ENCODE results near the gene DSCAML1. TPM values are rescaled to one million over a fixed set of nuclear protein-coding genes. Genes with fewer than 3 reads are reported as not detected.

Gene DSCAML1
- total RNA-seq, 1 experiment from 2014 or later, result 0.90 TPM

GRCh38 chr11:117642396-117642795 is 154.6 kb downstream of the DSCAML1 start:
- H3K4me1 Mint-ChIP-seq, result peaks cover 10% of the 10 kb centered on the region
- ChIA-PET CTCF (no interaction called here), POLR2A (no interaction called here)
- no peaks in the 10 kb centered on the region for H3K36me3 Mint-ChIP-seq
- H3K4me3 Mint-ChIP-seq, result no peak overlapping the region
- H3K27ac Mint-ChIP-seq, result no peak overlapping the region
- peaks cover 5% of the 10 kb centered on the region; the same call in 1 of the 2 replicates for H3K9me3 Mint-ChIP-seq
- ATAC-seq (no peak), DNase-seq (ENCODE audit: low spot score) (no peak)
- H3K27me3 Mint-ChIP-seq (ENCODE audit: low read depth), result no peaks in the 10 kb centered on the region; the same call in 1 of the 2 replicates
- TF ChIP-seq ZBTB43 (CRISPR knock-in tag; IDR thresholded peaks at IDR 0.05), result no peak
- TF ChIP-seq JAZF1 (CRISPR knock-in tag; IDR thresholded peaks at IDR 0.05), result no peak
- TF ChIP-seq NR2C2 (CRISPR knock-in tag; IDR thresholded peaks at IDR 0.05), result no peak
- no peak for TF ChIP-seq TCF7 (CRISPR knock-in tag; IDR thresholded peaks at IDR 0.05; ENCODE audit: low read depth)

- no peak overlapping the region for H3K27ac Mint-ChIP-seq
- H3K4me3 Mint-ChIP-seq, result no peak overlapping the region
- no peaks in the 10 kb centered on the region for H3K36me3 Mint-ChIP-seq
- POLR2A ChIA-PET, result no interaction called here
- no peaks in the 10 kb centered on the region; the same call in 1 of the 2 replicates for H3K27me3 Mint-ChIP-seq (ENCODE audit: low read depth)
- CTCF ChIA-PET, result no interaction called here
- H3K4me1 Mint-ChIP-seq, result peaks cover 12% of the 10 kb centered on the region
- ATAC-seq (no peak), DNase-seq (ENCODE audit: low spot score) (no peak)
- H3K9me3 Mint-ChIP-seq, result peaks cover 5% of the 10 kb centered on the region; the same call in 1 of the 2 replicates
- no peak for TF ChIP-seq AFF4 (CRISPR knock-in tag; IDR thresholded peaks at IDR 0.05; ENCODE audit: borderline replicate concordance)
- TF ChIP-seq SOX15 (CRISPR knock-in tag; IDR thresholded peaks at IDR 0.05), result no peak
- no peak for TF ChIP-seq ZNF219 (CRISPR knock-in tag; IDR thresholded peaks at IDR 0.05; ENCODE audit: borderline replicate concordance)
- TF ChIP-seq NR3C1 (CRISPR knock-in tag; conservative IDR thresholded peaks at IDR 0.05; ENCODE audit: low read depth), result no peak
- no peak for TF ChIP-seq ATF2 (CRISPR knock-in tag; IDR thresholded peaks at IDR 0.05; ENCODE audit: borderline replicate concordance, low read depth)
- TF ChIP-seq ZNF423 (CRISPR knock-in tag; IDR thresholded peaks at IDR 0.05), result no peak
- no peak for TF ChIP-seq TP53 (CRISPR knock-in tag; IDR thresholded peaks at IDR 0.05)
- TF ChIP-seq STAT6 (CRISPR knock-in tag; conservative IDR thresholded peaks at IDR 0.05; ENCODE audit: low read depth), result no peak
- no peak for TF ChIP-seq ERG (CRISPR knock-in tag; IDR thresholded peaks at IDR 0.05)
Observed at GRCh38 chr11:117641008-117641915, 155.8 kb downstream of the DSCAML1 start.
